ENCODE measurements around the gene SYNJ1. TPM values are rescaled to one million over a fixed set of nuclear protein-coding genes. Genes with fewer than 3 reads are reported as not detected.

Gene SYNJ1
- total RNA-seq, 1 experiment from 2014 or later, result 4.2 TPM

DNA sequence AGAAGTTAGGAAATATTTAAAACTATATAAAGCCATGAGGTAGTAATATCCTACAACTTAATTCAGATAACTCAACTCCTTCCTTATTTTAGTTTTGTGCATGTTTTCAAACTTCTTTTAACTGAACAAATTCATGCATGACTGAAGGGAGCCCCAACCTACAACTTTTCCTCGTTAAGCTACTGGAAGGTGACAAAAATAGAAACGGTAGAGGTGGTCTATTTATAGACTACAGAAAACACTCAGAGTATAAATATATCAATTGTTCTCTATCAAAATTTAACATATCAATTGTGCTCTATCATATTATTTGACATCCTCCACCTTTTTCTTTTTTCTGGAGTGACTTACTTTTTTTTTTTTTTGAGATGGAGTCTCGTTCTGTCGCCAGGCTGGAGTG, 16.8 kb downstream of the SYNJ1 start (continued):
- TF ChIP-seq AFF4 (CRISPR knock-in tag; IDR thresholded peaks at IDR 0.05; ENCODE audit: borderline replicate concordance) (no peak), ZBTB43 (CRISPR knock-in tag; IDR thresholded peaks at IDR 0.05) (no peak)

DNA sequence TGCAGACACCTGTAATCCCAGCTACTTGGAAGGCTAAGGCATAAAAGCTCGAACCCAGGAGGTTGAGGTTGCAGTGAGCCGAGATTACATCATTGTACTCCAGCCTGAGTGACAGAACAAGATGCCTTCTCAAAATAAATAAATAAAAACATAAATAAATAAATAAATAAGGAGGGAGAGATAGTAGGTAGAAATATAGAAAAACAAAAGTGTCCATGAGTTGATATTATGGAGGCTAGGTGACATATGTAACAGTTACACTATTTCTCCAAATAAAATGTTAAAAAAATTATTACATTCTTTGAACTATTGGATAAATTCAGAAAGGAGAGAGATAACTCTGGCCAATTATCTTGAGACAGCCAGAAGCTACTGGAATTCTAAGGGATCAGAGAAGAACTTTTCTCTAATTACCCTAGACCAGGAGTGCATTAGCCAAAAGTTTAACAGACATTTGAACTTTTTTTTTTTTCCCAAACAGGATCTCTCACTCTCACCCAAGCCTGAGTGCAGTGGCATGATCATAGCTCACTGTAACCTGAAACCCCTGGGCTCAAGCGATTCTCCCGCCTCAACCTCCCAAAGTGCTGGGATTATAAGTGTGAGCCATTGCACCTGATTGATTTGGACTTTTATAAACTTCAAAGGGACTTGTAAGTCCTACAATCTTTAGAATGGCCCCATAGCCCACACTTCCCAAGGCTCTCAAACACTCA, 17.6 kb downstream of the SYNJ1 start:
- Mint-ChIP-seq H3K4me1 (peaks cover 6% of the 10 kb centered on the region; the same call in 1 of the 2 replicates), H3K27me3 (ENCODE audit: low read depth) (no peaks in the 10 kb centered on the region), H3K27ac (no peak overlapping the region), H3K4me3 (no peak overlapping the region), H3K9me3 (no peaks in the 10 kb centered on the region), H3K36me3 (no peaks in the 10 kb centered on the region)
- DNase-seq (ENCODE audit: low spot score) (no peak), ATAC-seq (peak; percentile 43; the same call in 1 of the 2 replicates)
- ChIA-PET CTCF (no interaction called here), POLR2A (no interaction called here)
- TF ChIP-seq, protein P1, sequence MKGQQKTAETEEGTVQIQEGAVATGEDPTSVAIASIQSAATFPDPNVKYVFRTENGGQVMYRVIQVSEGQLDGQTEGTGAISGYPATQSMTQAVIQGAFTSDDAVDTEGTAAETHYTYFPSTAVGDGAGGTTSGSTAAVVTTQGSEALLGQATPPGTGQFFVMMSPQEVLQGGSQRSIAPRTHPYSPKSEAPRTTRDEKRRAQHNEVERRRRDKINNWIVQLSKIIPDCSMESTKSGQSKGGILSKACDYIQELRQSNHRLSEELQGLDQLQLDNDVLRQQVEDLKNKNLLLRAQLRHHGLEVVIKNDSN (CRISPR knock-in tag; IDR thresholded peaks at IDR 0.05), result no peak
- TF ChIP-seq AFF4 (CRISPR knock-in tag; IDR thresholded peaks at IDR 0.05; ENCODE audit: borderline replicate concordance) (no peak), RORB (CRISPR knock-in tag; IDR thresholded peaks at IDR 0.05) (no peak), HMGA2 (CRISPR knock-in tag; IDR thresholded peaks at IDR 0.05) (no peak), ZNF121 (CRISPR knock-in tag; IDR thresholded peaks at IDR 0.05) (no peak), FOXP1 (CRISPR knock-in tag; IDR thresholded peaks at IDR 0.05; ENCODE audit: borderline replicate concordance) (no peak), ZNF138 (CRISPR knock-in tag; conservative IDR thresholded peaks at IDR 0.05) (no peak), JAZF1 (CRISPR knock-in tag; IDR thresholded peaks at IDR 0.05) (no peak), ATF2 (CRISPR knock-in tag; IDR thresholded peaks at IDR 0.05; ENCODE audit: borderline replicate concordance, low read depth) (no peak)
- TF ChIP-seq, protein P2, sequence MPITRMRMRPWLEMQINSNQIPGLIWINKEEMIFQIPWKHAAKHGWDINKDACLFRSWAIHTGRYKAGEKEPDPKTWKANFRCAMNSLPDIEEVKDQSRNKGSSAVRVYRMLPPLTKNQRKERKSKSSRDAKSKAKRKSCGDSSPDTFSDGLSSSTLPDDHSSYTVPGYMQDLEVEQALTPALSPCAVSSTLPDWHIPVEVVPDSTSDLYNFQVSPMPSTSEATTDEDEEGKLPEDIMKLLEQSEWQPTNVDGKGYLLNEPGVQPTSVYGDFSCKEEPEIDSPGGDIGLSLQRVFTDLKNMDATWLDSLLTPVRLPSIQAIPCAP (CRISPR knock-in tag; IDR thresholded peaks at IDR 0.05), result no peak
- TF ChIP-seq, protein P3, sequence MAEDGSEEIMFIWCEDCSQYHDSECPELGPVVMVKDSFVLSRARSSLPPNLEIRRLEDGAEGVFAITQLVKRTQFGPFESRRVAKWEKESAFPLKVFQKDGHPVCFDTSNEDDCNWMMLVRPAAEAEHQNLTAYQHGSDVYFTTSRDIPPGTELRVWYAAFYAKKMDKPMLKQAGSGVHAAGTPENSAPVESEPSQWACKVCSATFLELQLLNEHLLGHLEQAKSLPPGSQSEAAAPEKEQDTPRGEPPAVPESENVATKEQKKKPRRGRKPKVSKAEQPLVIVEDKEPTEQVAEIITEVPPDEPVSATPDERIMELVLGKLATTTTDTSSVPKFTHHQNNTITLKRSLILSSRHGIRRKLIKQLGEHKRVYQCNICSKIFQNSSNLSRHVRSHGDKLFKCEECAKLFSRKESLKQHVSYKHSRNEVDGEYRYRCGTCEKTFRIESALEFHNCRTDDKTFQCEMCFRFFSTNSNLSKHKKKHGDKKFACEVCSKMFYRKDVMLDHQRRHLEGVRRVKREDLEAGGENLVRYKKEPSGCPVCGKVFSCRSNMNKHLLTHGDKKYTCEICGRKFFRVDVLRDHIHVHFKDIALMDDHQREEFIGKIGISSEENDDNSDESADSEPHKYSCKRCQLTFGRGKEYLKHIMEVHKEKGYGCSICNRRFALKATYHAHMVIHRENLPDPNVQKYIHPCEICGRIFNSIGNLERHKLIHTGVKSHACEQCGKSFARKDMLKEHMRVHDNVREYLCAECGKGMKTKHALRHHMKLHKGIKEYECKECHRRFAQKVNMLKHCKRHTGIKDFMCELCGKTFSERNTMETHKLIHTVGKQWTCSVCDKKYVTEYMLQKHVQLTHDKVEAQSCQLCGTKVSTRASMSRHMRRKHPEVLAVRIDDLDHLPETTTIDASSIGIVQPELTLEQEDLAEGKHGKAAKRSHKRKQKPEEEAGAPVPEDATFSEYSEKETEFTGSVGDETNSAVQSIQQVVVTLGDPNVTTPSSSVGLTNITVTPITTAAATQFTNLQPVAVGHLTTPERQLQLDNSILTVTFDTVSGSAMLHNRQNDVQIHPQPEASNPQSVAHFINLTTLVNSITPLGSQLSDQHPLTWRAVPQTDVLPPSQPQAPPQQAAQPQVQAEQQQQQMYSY (CRISPR knock-in tag; IDR thresholded peaks at IDR 0.05), result no peak
- TF ChIP-seq, protein P4, sequence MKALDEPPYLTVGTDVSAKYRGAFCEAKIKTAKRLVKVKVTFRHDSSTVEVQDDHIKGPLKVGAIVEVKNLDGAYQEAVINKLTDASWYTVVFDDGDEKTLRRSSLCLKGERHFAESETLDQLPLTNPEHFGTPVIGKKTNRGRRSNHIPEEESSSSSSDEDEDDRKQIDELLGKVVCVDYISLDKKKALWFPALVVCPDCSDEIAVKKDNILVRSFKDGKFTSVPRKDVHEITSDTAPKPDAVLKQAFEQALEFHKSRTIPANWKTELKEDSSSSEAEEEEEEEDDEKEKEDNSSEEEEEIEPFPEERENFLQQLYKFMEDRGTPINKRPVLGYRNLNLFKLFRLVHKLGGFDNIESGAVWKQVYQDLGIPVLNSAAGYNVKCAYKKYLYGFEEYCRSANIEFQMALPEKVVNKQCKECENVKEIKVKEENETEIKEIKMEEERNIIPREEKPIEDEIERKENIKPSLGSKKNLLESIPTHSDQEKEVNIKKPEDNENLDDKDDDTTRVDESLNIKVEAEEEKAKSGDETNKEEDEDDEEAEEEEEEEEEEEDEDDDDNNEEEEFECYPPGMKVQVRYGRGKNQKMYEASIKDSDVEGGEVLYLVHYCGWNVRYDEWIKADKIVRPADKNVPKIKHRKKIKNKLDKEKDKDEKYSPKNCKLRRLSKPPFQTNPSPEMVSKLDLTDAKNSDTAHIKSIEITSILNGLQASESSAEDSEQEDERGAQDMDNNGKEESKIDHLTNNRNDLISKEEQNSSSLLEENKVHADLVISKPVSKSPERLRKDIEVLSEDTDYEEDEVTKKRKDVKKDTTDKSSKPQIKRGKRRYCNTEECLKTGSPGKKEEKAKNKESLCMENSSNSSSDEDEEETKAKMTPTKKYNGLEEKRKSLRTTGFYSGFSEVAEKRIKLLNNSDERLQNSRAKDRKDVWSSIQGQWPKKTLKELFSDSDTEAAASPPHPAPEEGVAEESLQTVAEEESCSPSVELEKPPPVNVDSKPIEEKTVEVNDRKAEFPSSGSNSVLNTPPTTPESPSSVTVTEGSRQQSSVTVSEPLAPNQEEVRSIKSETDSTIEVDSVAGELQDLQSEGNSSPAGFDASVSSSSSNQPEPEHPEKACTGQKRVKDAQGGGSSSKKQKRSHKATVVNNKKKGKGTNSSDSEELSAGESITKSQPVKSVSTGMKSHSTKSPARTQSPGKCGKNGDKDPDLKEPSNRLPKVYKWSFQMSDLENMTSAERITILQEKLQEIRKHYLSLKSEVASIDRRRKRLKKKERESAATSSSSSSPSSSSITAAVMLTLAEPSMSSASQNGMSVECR (CRISPR knock-in tag; IDR thresholded peaks at IDR 0.05; ENCODE audit: borderline replicate concordance), result no peak
